Measurements from ENCODE around the gene RSRP1. TPM values are rescaled to one million over a fixed set of nuclear protein-coding genes. Genes with fewer than 3 reads are reported as not detected.
A peak's percentile ranks its signal among the peaks of the same experiment; 100 is the strongest.

The RSRP1 gene
- total RNA-seq, 2 donors from 2014 or later = 23.5 to 27.7 TPM

DNA sequence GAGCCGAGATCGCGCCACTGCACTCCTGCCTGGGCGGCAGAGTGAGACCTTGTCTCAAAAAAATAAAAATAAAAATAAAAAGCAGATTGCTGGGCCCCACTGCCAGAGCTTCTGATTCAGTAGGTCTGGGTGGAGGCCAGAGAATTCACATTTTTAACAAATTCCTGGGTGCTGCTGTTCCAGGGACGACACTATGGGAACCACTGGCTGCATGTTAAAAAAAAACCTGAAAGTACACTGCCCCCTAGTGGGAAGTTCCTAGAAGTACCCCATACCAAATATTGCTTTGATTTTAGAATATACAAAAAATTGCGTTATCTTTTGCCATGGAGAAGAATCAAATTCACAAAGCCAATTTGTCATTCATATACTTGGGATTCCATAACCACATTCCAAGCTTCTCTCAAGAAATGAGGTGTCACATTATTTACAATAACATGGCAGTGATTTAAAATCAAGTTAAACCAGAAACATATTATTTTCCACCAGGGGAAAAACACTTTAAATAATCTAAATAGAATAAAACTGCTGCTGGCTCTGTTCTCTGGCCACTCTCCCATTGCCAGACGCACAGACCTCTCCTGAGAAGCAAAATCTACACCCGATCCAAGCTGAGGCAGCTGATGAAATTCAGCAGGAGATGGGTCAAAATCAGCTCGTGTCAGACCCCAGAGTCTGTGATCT is 42.3 kb downstream of the RSRP1 start:
- Histone ChIP-seq H3K4me1 (no peaks in the 10 kb centered on the region), H3K4me3 (no peak overlapping the region), H3K9me3 (no peaks in the 10 kb centered on the region), H3K27me3 (no peaks in the 10 kb centered on the region), H3K27ac (no peak overlapping the region), H3K36me3 (no peaks in the 10 kb centered on the region)
- TF ChIP-seq, protein P1, sequence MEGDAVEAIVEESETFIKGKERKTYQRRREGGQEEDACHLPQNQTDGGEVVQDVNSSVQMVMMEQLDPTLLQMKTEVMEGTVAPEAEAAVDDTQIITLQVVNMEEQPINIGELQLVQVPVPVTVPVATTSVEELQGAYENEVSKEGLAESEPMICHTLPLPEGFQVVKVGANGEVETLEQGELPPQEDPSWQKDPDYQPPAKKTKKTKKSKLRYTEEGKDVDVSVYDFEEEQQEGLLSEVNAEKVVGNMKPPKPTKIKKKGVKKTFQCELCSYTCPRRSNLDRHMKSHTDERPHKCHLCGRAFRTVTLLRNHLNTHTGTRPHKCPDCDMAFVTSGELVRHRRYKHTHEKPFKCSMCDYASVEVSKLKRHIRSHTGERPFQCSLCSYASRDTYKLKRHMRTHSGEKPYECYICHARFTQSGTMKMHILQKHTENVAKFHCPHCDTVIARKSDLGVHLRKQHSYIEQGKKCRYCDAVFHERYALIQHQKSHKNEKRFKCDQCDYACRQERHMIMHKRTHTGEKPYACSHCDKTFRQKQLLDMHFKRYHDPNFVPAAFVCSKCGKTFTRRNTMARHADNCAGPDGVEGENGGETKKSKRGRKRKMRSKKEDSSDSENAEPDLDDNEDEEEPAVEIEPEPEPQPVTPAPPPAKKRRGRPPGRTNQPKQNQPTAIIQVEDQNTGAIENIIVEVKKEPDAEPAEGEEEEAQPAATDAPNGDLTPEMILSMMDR (IDR thresholded peaks at IDR 0.05) = peak; percentile 82 to 88
- no peak for DNase-seq (ENCODE audit: low spot score)

DNA sequence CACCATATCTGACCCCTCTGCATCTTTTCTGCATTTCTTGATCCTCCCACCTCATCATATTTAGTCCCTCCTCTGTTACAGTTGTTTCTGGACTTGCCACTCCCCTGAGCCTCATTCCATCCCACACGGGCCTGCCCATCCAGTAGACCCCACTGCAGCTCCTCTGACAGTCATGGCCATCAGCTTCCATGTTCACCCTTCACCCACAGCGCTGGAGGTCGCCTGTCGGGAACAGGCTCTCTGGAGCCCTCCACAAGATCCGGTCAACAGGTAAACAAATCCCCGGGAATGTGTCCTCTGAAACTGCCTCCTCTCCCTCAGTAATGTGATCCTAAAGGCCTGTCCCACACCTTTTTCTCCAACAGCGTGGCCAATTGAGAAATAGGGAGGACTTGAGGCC is 46.2 kb downstream of the RSRP1 start:
- H3K4me1 ChIP-seq = no peaks in the 10 kb centered on the region
- H3K36me3 ChIP-seq = no peaks in the 10 kb centered on the region
- no peak overlapping the region for H3K4me3 ChIP-seq
- no peaks in the 10 kb centered on the region for H3K9me3 ChIP-seq
- H3K27me3 ChIP-seq = no peaks in the 10 kb centered on the region
- TF ChIP-seq, protein P1 (IDR thresholded peaks at IDR 0.05) = no peak
- no peak for DNase-seq (ENCODE audit: low spot score)
- H3K27ac ChIP-seq = no peak overlapping the region

DNA sequence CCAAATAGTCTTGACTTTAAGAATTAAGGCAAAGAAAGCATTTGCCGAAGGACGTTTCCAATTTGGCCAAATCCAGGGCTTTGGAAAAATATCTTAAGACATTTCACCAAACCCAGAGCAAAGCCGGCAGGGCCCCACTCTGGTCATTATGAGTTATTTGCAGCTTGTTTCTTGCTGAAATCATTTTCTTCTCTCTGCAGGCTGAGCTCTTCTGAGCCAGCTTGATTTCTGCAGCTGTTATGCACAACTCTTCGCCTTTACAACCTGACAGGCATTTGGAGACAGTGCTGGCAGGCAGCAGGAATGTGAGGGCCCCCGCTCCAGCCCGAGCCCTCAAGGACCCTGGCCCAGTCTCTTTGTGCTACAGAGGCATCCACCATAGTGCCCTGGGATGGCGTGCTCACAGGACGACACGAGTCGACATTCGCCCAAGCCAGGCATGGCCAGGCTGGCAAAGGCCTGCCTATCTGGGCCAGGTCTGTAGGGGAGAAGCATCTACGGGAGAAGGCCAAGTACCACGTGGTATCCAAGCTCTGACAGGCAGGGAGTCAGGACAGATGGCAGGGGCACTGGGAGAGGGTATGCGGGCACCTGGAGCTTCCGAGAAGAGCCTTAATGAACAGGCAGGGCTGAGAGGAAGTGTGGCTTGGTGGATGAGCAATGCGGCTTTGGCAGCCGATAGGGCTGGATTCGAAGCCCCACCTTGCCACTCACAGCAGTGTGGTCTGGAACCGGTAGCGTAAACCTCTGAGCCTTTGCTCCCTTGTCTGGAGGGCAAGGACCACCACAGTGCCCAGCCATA is 47.2 kb downstream of the RSRP1 start:
- H3K4me3 ChIP-seq = no peak overlapping the region
- no peak for DNase-seq (ENCODE audit: low spot score)
- TF ChIP-seq, protein P1 (IDR thresholded peaks at IDR 0.05) = no peak
- no peaks in the 10 kb centered on the region for H3K4me1 ChIP-seq
- H3K27me3 ChIP-seq = no peaks in the 10 kb centered on the region
- no peaks in the 10 kb centered on the region for H3K9me3 ChIP-seq
- H3K27ac ChIP-seq = no peak overlapping the region
- no peaks in the 10 kb centered on the region for H3K36me3 ChIP-seq

DNA sequence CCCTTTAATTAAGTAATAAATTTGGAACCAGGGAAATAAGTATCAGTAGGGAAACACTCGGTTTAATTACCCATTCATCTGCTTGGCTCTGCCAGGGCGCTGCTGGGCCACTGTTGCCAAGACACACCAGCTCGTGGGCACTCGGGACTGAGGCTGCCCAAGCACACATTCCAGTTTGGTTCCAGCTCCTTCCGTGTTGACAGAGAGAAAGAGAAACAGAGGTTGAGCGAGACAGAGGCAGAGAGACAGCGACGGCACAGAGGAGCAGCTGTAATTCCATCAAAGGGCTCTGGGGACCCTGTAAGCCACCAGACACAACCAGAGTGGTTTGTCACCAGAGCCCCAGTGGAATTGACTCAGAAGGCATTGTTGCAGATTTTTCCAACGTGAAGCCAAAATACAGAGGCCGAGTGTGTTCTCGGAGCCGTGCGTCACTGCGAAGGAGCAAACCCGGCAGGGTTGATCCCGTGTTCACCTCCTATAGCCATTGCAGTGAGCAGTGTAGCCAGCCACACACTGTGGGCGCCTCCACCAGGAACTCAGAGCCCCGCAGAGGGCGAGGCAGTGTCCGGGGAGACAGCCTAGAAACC is 48.5 kb downstream of the RSRP1 start:
- Histone ChIP-seq H3K4me1 (no peaks in the 10 kb centered on the region), H3K27me3 (no peaks in the 10 kb centered on the region), H3K4me3 (no peak overlapping the region), H3K27ac (no peak overlapping the region), H3K36me3 (no peaks in the 10 kb centered on the region), H3K9me3 (no peaks in the 10 kb centered on the region)
- no peak for DNase-seq (ENCODE audit: low spot score)
- TF ChIP-seq, protein P1 (IDR thresholded peaks at IDR 0.05) = no peak

DNA sequence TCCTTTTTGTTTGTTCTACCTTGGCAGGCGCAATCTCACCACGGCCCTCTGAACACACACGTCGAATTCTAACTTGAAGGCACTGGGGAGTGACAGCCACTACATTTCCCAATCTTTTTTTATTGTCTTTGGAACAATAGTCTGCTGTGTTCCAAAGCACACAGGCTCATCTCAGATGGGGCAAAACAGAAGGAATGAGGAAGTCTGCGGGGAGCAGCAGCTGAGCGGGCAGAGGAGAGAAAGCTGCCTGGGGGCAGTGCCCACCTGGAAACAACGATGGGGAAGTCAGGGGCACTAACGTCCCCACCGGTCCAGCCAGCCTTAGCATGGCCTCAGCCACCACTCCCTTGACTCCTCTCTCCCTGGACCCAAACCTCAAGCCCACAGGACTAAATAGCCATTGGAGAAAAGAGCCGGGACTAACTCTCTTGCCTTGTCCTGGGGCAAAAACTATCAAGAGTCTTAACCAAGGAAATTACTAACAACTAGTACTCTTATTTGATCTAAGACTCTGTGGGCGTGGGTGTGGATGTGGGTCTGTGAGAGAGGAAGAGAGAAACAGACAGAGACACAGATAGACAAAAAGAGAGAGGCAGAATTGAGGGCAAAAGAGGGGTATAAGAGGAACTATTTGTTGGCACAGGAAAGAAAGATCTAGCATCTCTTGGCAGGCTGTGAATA is 49.1 kb downstream of the RSRP1 start:
- Histone ChIP-seq H3K9me3 (no peaks in the 10 kb centered on the region), H3K4me1 (no peaks in the 10 kb centered on the region), H3K4me3 (no peak overlapping the region), H3K27ac (no peak overlapping the region), H3K27me3 (no peaks in the 10 kb centered on the region), H3K36me3 (no peaks in the 10 kb centered on the region)
- DNase-seq (ENCODE audit: low spot score) = no peak
- TF ChIP-seq, protein P1 (IDR thresholded peaks at IDR 0.05) = no peak
